ENCODE data around the gene FAM111B. TPM values are rescaled to one million over a fixed set of nuclear protein-coding genes. Genes with fewer than 3 reads are reported as not detected.
A peak's percentile ranks its signal among the peaks of the same experiment; 100 is the strongest.
"Not testable (repeated sequence)": the region's sequence is repeated elsewhere in the genome, so short reads cannot be mapped to it uniquely, and the experiment has no call there.

The FAM111B gene
- total and polyA plus RNA-seq, 9 donors = 0.12 to 1.9 (median 0.18) TPM; not detected in 2

GRCh38 chr11:59117774-59118173 lies 10.7 kb downstream of the FAM111B start:
- intact Hi-C loops (cut with DNase I) = no loop called here

GRCh38 chr11:59119826-59120225 lies 12.8 kb downstream of the FAM111B start:
- Histone ChIP-seq H3K27me3 (no peaks in the 10 kb centered on the region), H3K4me3 (no peak overlapping the region), H3K4me1 (ENCODE audit: insufficient read depth) (no peaks in the 10 kb centered on the region), H3K9me3 (no peaks in the 10 kb centered on the region), H3K27ac (no peak overlapping the region), H3K36me3 (no peaks in the 10 kb centered on the region)
- intact Hi-C loops (cut with DNase I) = no loop called here
- no peak for DNase-seq
- no peak for TF ChIP-seq CTCF (IDR thresholded peaks at IDR 0.05)
- no peak for TF ChIP-seq EP300 (IDR thresholded peaks at IDR 0.05)
- no peak for TF ChIP-seq POLR2A (IDR thresholded peaks at IDR 0.05)

More at GRCh38 chr11:59117774-59118173, 10.7 kb downstream of the FAM111B start:
- no peak for DNase-seq
- H3K9me3 ChIP-seq = no peaks in the 10 kb centered on the region
- 96 to 97% (median 97%) methylated on average over 2 of the region's 2 CpGs for WGBS, 3 donors
- TF ChIP-seq POLR2A (IDR thresholded peaks at IDR 0.05) (no peak), EP300 (IDR thresholded peaks at IDR 0.05) (no peak), CTCF (IDR thresholded peaks at IDR 0.05) (no peak)
- no peaks in the 10 kb centered on the region for H3K4me1 ChIP-seq (ENCODE audit: insufficient read depth)
- H3K36me3 ChIP-seq = no peaks in the 10 kb centered on the region
- no peaks in the 10 kb centered on the region for H3K27me3 ChIP-seq
- H3K4me3 ChIP-seq = no peak overlapping the region
- no peak overlapping the region for H3K27ac ChIP-seq

GRCh38 chr11:59135648-59136461 lies 28.8 kb downstream of the FAM111B start:
- Histone ChIP-seq H3K9me3 (peaks cover 0 to 6% of the 10 kb centered on the region in 2 donors), H3K27ac (no peak overlapping the region), H3K4me3 (no peak overlapping the region), H3K36me3 (no peaks in the 10 kb centered on the region), H3K4me1 (ENCODE audit: insufficient read depth) (no peaks in the 10 kb centered on the region), H3K27me3 (no peaks in the 10 kb centered on the region)
- intact Hi-C loops (cut with DNase I) = loop anchor here in 1 of 4 donors (10.0 kb wide), 1 partner anchor 481 kb away; no protein-coding TSS in a partner anchor
- WGBS, 3 donors = 14 to 16% (median 15%) methylated on average over 17 to 20 of the region's 20 CpGs
- peak; percentile 68 to 86 (median 79) for DNase-seq
- TF ChIP-seq POLR2A (IDR thresholded peaks at IDR 0.05) (no peak), CTCF (IDR thresholded peaks at IDR 0.05) (peak; percentile 75 to 89 (median 77))

- intact Hi-C loops (cut with DNase I) = loop anchor here in 1 of 4 donors (10.0 kb wide), 1 partner anchor 482 kb away; no protein-coding TSS in a partner anchor
- not testable (repeated sequence) for DNase-seq; H3K4me3 ChIP-seq; H3K4me1 ChIP-seq (ENCODE audit: insufficient read depth); H3K27me3 ChIP-seq; H3K9me3 ChIP-seq; H3K27ac ChIP-seq; H3K36me3 ChIP-seq
- WGBS, 3 donors = 26 to 39% (median 37%) methylated on average over 6 of the region's 6 CpGs
Measured at GRCh38 chr11:59136551-59136950, 29.5 kb downstream of the FAM111B start.

- intact Hi-C loops (cut with DNase I) = loop anchor here in 1 of 4 donors (10.0 kb wide), 1 partner anchor 482 kb away; no protein-coding TSS in a partner anchor
- H3K27me3 ChIP-seq = no peaks in the 10 kb centered on the region
- TF ChIP-seq CTCF (IDR thresholded peaks at IDR 0.05) (no peak), POLR2A (IDR thresholded peaks at IDR 0.05) (no peak), EP300 (IDR thresholded peaks at IDR 0.05) (no peak)
- H3K27ac ChIP-seq = no peak overlapping the region
- H3K4me1 ChIP-seq (ENCODE audit: insufficient read depth) = no peaks in the 10 kb centered on the region
- H3K9me3 ChIP-seq = no peaks in the 10 kb centered on the region
- no peaks in the 10 kb centered on the region for H3K36me3 ChIP-seq
- no peak for DNase-seq
- WGBS, 3 donors = 94 to 95% (median 95%) methylated on average over 17 of the region's 17 CpGs
- H3K4me3 ChIP-seq = no peak overlapping the region
Measured at GRCh38 chr11:59137190-59137589, 30.2 kb downstream of the FAM111B start.
